ENCODE results near the gene SPIC.

SPIC gene

GRCh38 chr12:101536069-101536674 is 61.0 kb downstream of the SPIC start:
- no peak for DNase-seq
